Uterus (tissue), 4 donors: Measurements from ENCODE around the gene TNK1. TPM values are rescaled to one million over a fixed set of nuclear protein-coding genes. Genes with fewer than 3 reads are reported as not detected.

ENCODE experiments used
- DNase-seq, 2 donors: peaks; one replicate each; pipeline ENCODE4 v3.0.0-alpha.2; 2019 to 2020
- H3K27ac ChIP-seq, 2 donors: fragments of 200-600 bp; sonication (generic); 1 replicate in 1 of 2; 2 replicates in 1 of 2; pipeline ENCODE4 v1.5.1; 2016 to 2018
- H3K27me3 ChIP-seq, 2 donors: fragments of 200-600 bp; sonication (generic); one replicate each; pipeline ENCODE4 v1.5.1; 2018 to 2019; ENCODE audit warnings: control low read depth in 1 of 2
- H3K36me3 ChIP-seq, 2 donors: fragments of 200-600 bp; sonication (generic); one replicate each; pipeline ENCODE4 v1.5.1; 2019; ENCODE audit warnings: control low read depth in 1 of 2
- H3K4me1 ChIP-seq, 2 donors: fragments of 200-600 bp; sonication (generic); one replicate each; pipeline ENCODE4 v1.5.1; 2018 to 2019; ENCODE audit warnings: control low read depth in 1 of 2
- H3K4me3 ChIP-seq, 2 donors: fragments of 200-600 bp; sonication (generic); 1 replicate in 1 of 2; 2 replicates in 1 of 2; pipeline ENCODE4 v1.5.1; 2018 to 2019; ENCODE audit warnings: mild to moderate bottlenecking in 1 of 2
- H3K9me3 ChIP-seq, 2 donors: fragments of 200-600 bp; sonication (generic); one replicate each; pipeline ENCODE4 v1.5.1; 2019; ENCODE audit warnings: control low read depth in 1 of 2
- CTCF ChIP-seq, 4 experiments: fragments of 200-600 bp in 2 of 4; fragments of 450-650 bp in 2 of 4; sonication (generic) in 2 of 4; IDR thresholded peaks; one replicate each; pipeline ENCODE4 v1.5.1; 2016 to 2019; ENCODE audit warnings: antibody characterized with exemption in 4 of 4, mild to moderate bottlenecking in 2 of 4, moderate library complexity in 1 of 4
- POLR2A ChIP-seq, 2 donors: fragments of 450-650 bp; IDR thresholded peaks; one replicate each; pipeline ENCODE4 v1.6.1; 2016; ENCODE audit warnings: antibody characterized with exemption in 2 of 2, mild to moderate bottlenecking in 1 of 2, moderate library complexity in 1 of 2
- intact Hi-C: fragments of 100-400 bp; cut with DNase I; formaldehyde crosslinking; loops from one replicate; pipeline ENCODE4 v1.15.1; 2023; ENCODE audit warnings: low total_unique reads
- total RNA-seq, 4 donors: library from RNA; depleted of rRNA in 3 of 4; stranded (reverse); fragments of >200 nt in 3 of 4; gene quantifications; one replicate each; pipeline versions ENCODE4 v1.1.0 to v1.2.4, GENCODE V29; 2014 to 2023
- donor health status: DM: yes; HTN: yes; CAD: no.

TNK1 gene
- total RNA-seq, 4 donors from 2014 or later: 0.26 to 9.2 (median 1.8) TPM

DNA sequence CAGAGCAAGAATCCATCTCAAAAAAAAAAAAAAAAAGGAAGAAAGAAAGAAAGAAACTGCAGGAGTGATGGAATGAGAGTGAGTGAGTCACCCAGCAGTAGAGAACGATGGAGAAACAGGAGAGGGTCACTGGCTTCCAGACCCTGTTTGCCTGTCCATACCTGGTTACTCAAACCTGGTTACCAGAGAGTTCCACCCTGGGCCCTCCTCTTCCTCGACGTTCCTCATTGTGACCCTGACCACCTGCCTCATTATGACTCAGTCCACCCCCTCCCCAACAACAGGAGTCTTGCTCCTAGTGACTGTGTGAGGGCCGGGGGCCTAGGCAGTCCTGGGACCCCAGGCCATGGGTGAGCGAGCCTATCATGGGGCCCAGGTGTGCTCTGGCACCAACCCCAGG is 47.7 kb downstream of the TNK1 start, which contains the start of gene SPEM3:
SPEM3 (plus strand) TSS at position 301 of the 400 bp plus-strand sequence; CDS start at position 347, 46 bp downstream.
- TF ChIP-seq POLR2A (IDR thresholded peaks at IDR 0.05): no peak
- TF ChIP-seq CTCF (IDR thresholded peaks at IDR 0.05): no peak

DNA sequence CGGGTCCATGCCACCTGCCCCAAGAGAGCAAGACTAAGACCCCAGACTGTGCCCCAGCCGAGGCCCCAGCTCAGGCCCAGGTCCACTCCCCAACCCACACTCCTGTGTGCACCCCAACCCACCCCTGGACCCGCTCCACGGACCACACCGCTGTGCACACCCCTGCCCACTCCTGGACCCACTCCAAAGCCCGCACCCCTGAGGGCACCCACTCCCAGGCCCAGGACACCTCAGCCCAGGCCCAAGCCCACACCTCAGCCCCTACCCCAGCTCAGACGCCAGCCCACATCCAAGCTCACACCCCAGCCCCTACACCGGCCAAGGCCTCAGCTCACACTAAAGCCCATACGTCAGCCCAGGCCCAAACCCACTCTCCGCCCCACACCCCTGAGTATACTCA is 48.8 kb downstream of the TNK1 start:
- no peak for DNase-seq
- H3K36me3 ChIP-seq: no peaks in the 10 kb centered on the region
- no peak overlapping the region for H3K4me3 ChIP-seq
- H3K9me3 ChIP-seq: no peaks in the 10 kb centered on the region
- H3K27ac ChIP-seq: no peak overlapping the region
- no peaks in the 10 kb centered on the region for H3K4me1 ChIP-seq
- TF ChIP-seq POLR2A (IDR thresholded peaks at IDR 0.05) (no peak), CTCF (IDR thresholded peaks at IDR 0.05) (no peak)
- intact Hi-C loops: loop anchor here (10.0 kb wide), 1 partner anchor 55 kb away; the partner anchor contains the start of genes POLR2A and SLC35G6
- H3K27me3 ChIP-seq: no peaks in the 10 kb centered on the region

More for the DNA sequence above, 47.7 kb downstream of the TNK1 start, which contains the start of gene SPEM3:
- DNase-seq: no peak
- intact Hi-C loops: no loop called here
- Histone ChIP-seq H3K4me3 (no peak within 1 kb of the TSS), H3K36me3 (no peaks in the 10 kb centered on the region), H3K27ac (no peak within 1 kb of the TSS), H3K9me3 (no peaks in the 10 kb centered on the region), H3K4me1 (no peaks in the 10 kb centered on the region), H3K27me3 (no peaks in the 10 kb centered on the region)

- no peak for DNase-seq
- Histone ChIP-seq H3K27ac (no peak overlapping the region), H3K4me3 (no peak overlapping the region), H3K4me1 (peaks cover 0 to 11% of the 10 kb centered on the region in 2 donors), H3K36me3 (no peaks in the 10 kb centered on the region), H3K27me3 (no peaks in the 10 kb centered on the region), H3K9me3 (no peaks in the 10 kb centered on the region)
- TF ChIP-seq CTCF (IDR thresholded peaks at IDR 0.05): no peak
- no peak for TF ChIP-seq POLR2A (IDR thresholded peaks at IDR 0.05)
- intact Hi-C loops: loop anchor here (10.0 kb wide), 1 partner anchor 54 kb away; the partner anchor contains the start of genes POLR2A and SLC35G6
Measured at GRCh38 chr17:7431231-7431630, 50.3 kb downstream of the TNK1 start.

- Histone ChIP-seq H3K9me3 (no peaks in the 10 kb centered on the region), H3K36me3 (no peaks in the 10 kb centered on the region), H3K4me1 (peaks cover 0 to 18% of the 10 kb centered on the region in 2 donors), H3K4me3 (no peak overlapping the region), H3K27me3 (no peaks in the 10 kb centered on the region), H3K27ac (no peak overlapping the region)
- intact Hi-C loops: loop anchor here (10.0 kb wide), 1 partner anchor 53 kb away; the partner anchor contains the start of genes POLR2A and SLC35G6
- TF ChIP-seq POLR2A (IDR thresholded peaks at IDR 0.05) (no peak), CTCF (IDR thresholded peaks at IDR 0.05) (no peak)
- no peak for DNase-seq
Measured at GRCh38 chr17:7432296-7432695, 51.4 kb downstream of the TNK1 start.

DNA sequence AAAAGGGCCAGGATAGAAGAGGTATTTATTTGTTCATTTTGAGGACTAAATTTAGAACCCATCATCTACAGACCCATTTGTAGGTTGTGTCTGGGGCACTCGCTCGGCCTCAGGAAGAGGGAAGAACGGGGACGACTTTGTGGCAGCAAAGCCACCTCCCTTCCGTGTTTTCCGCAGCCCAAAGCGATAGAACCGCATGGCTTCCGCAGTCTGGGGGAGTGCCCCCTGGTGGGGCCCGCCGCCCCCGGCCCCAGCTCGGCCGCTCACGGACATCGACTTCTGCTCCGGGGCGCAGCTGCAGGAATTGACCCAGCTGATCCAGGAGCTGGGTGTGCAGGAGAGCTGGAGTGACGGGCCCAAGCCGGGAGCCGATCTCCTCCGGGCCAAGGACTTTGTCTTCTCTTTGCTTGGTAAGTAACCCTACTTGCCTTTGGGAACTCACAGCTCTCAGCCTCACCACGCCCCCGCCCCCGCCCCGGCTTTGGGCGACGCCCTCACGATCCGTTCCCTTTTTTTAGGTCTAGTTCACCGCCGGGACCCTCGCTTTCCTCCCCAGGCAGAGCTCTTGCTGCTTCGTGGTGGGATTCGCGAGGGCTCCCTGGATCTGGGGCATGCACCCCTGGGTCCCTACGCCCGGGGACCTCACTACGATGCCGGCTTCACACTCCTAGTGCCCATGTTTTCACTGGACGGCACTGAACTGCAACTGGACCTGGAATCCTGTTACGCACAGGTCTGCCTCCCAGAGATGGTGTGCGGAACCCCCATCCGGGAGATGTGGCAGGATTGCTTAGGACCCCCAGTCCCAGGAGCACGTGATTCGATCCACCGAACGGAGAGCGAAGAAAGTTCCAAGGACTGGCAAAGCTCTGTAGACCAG is 55.0 kb downstream of the TNK1 start:
- H3K4me1 ChIP-seq: peaks cover 0 to 43% of the 10 kb centered on the region in 2 donors
- H3K27me3 ChIP-seq: peaks cover 0 to 23% of the 10 kb centered on the region in 2 donors
- TF ChIP-seq POLR2A (IDR thresholded peaks at IDR 0.05): no peak
- no peak for TF ChIP-seq CTCF (IDR thresholded peaks at IDR 0.05)
- intact Hi-C loops: loop anchor here (10.0 kb wide), 1 partner anchor 49 kb away; the partner anchor contains the start of genes POLR2A and SLC35G6
- peak overlapping the region; percentile 5 to 44 for H3K27ac ChIP-seq
- DNase-seq: no peak
- H3K36me3 ChIP-seq: no peaks in the 10 kb centered on the region
- H3K9me3 ChIP-seq: no peaks in the 10 kb centered on the region
- H3K4me3 ChIP-seq: peak overlapping the region; percentile 29 to 30
